B cell (primary cell): Measurements from ENCODE around the gene MYADML2. TPM values are rescaled to one million over a fixed set of nuclear protein-coding genes. Genes with fewer than 3 reads are reported as not detected.
A peak's percentile ranks its signal among the peaks of the same experiment; 100 is the strongest.

ENCODE experiments used
- ATAC-seq: fragments of 200-7000 bp; cut with Tn5 transposase; one replicate; pipeline ENCODE4 v1.10.0; 2021; ENCODE audit warnings: low read depth, mild to moderate bottlenecking, moderate number of reproducible peaks, moderate library complexity
- CTCF ChIA-PET: fragments of 350-600 bp; sonication (Branson Sonifier 250); formaldehyde crosslinking; loops from one replicate; lab custom pipeline; 2021; ENCODE audit warnings: antibody characterized with exemption, inconsistent platforms; lab: Charles Lee
- POLR2A ChIA-PET: fragments of 350-600 bp; sonication (Branson Sonifier 250); formaldehyde crosslinking; loops from one replicate; lab custom pipeline; 2021; ENCODE audit warnings: antibody characterized with exemption; lab: Charles Lee
- DNase-seq: peaks from one replicate; pipeline ENCODE4 v3.0.0; 2013
- H2AFZ ChIP-seq: 2 replicates; pipeline ENCODE4 v1.6.1; 2012; ENCODE audit warnings: mild to moderate bottlenecking, low read depth, low read length; ENCODE audit not compliant: insufficient read depth, poor library complexity, severe bottlenecking
- H3K27ac ChIP-seq, 2 donors: 1 replicate in 1 of 2; 2 replicates in 1 of 2; pipeline ENCODE4 v1.5.1; 2012 to 2013; ENCODE audit warnings: low read length in 2 of 2, mild to moderate bottlenecking in 2 of 2, moderate library complexity in 1 of 2
- H3K27me3 ChIP-seq, 4 experiments: fragments of 200-600 bp in 1 of 4; sonication (generic) in 1 of 4; replicated peaks in 1 of 4; 1 replicate in 2 of 4; 2 replicates in 2 of 4; pipeline versions ENCODE4 v1.6.1 to v1.7.0; 2013 to 2016; ENCODE audit warnings: low read length in 3 of 4, mild to moderate bottlenecking in 2 of 4, mixed read lengths in 1 of 4, moderate library complexity in 1 of 4; ENCODE audit not compliant: insufficient read depth in 4 of 4, control insufficient read depth in 3 of 4; ENCODE audit errors: control extremely low read depth in 1 of 4
- H3K36me3 ChIP-seq, 2 experiments: replicated peaks in 1 of 2; 1 replicate in 1 of 2; 2 replicates in 1 of 2; pipeline versions ENCODE4 v1.6.1 to v1.7.1; 2013; ENCODE audit warnings: low read length in 1 of 2; ENCODE audit not compliant: insufficient read depth in 2 of 2, control insufficient read depth in 1 of 2; ENCODE audit errors: control extremely low read depth in 1 of 2, extremely low read depth in 1 of 2
- H3K4me1 ChIP-seq, 2 donors: fragments of 200-600 bp in 1 of 2; sonication (generic) in 1 of 2; 1 replicate in 1 of 2; 2 replicates in 1 of 2; pipeline versions ENCODE4 v1.5.1 to v1.6.1; 2013 to 2017; ENCODE audit warnings: low read length in 2 of 2; ENCODE audit not compliant: control insufficient read depth in 2 of 2, insufficient read depth in 2 of 2
- H3K4me2 ChIP-seq: replicated peaks from 2 replicates; pipeline ENCODE3; 2012; ENCODE audit warnings: mild to moderate bottlenecking, low read depth, low read length; ENCODE audit not compliant: poor library complexity, severe bottlenecking
- H3K4me3 ChIP-seq, 5 experiments: fragments of 200-600 bp in 1 of 5; sonication (generic) in 1 of 5; 1 replicate in 3 of 5; 2 replicates in 2 of 5; pipeline versions ENCODE4 v1.5.1 to v1.7.0; 2011 to 2016; ENCODE audit warnings: low read length in 4 of 5, mild to moderate bottlenecking in 4 of 5, low read depth in 2 of 5, control low read depth in 1 of 5, moderate library complexity in 1 of 5; ENCODE audit not compliant: insufficient read depth in 1 of 5; ENCODE audit errors: control extremely low read depth in 1 of 5, extremely low read depth in 1 of 5
- H3K79me2 ChIP-seq: fragments of 200-600 bp; sonication (generic); one replicate; pipeline ENCODE4 v1.6.0; 2016; ENCODE audit warnings: low read length; ENCODE audit not compliant: control insufficient read depth, insufficient read depth
- H3K9ac ChIP-seq: fragments of 200-600 bp; sonication (generic); 2 replicates; pipeline ENCODE4 v1.6.1; 2017; ENCODE audit warnings: mild to moderate bottlenecking, low read length, moderate library complexity
- H3K9me3 ChIP-seq, 3 donors: one replicate each; pipeline versions ENCODE4 v1.6.1 to v1.7.1; 2013; ENCODE audit warnings: low read length in 2 of 3; ENCODE audit not compliant: control insufficient read depth in 2 of 3, insufficient read depth in 1 of 3; ENCODE audit errors: control extremely low read depth in 1 of 3
- H4K20me1 ChIP-seq: 2 replicates; pipeline ENCODE4 v1.6.0; 2012; ENCODE audit warnings: mild to moderate bottlenecking, low read length; ENCODE audit not compliant: insufficient read depth, control insufficient read depth, poor library complexity, severe bottlenecking
- H3K27ac Mint-ChIP-seq: one replicate; pipeline ENCODE4 v1.8.0; 2021; ENCODE audit warnings: mixed read lengths
- H3K27me3 Mint-ChIP-seq: one replicate; pipeline ENCODE4 v1.8.0; 2021; ENCODE audit warnings: mixed read lengths
- H3K4me1 Mint-ChIP-seq: one replicate; pipeline ENCODE4 v1.8.0; 2021; ENCODE audit warnings: mixed read lengths
- H3K4me3 Mint-ChIP-seq: one replicate; pipeline ENCODE4 v1.8.0; 2021; ENCODE audit warnings: mixed read lengths
- H3K9me3 Mint-ChIP-seq: one replicate; pipeline ENCODE4 v1.8.0; 2022; ENCODE audit warnings: mixed read lengths; ENCODE audit not compliant: insufficient read depth
- EZH2 ChIP-seq: IDR thresholded peaks from 2 replicates; pipeline ENCODE4 v1.6.1; 2012; ENCODE audit warnings: borderline replicate concordance, low read depth, mild to moderate bottlenecking, moderate library complexity, low read length; ENCODE audit not compliant: insufficient read depth, poor library complexity, severe bottlenecking
- WGBS: methylation state at CpG from one replicate; pipeline ENCODE4 v1.1.5; 2013; ENCODE audit warnings: missing lambda C conversion rate; ENCODE audit not compliant: insufficient coverage; 5-methylcytosine and 5-hydroxymethylcytosine counted together
- intact Hi-C: fragments of 100-400 bp; cut with micrococcal nuclease; formaldehyde crosslinking; loops from one replicate; pipeline ENCODE4 v1.10.0; 2022
- polyA plus RNA-seq: library from polyadenylated mRNA; depleted of rRNA; stranded (reverse); fragments of >200 nt; gene quantifications from 2 replicates; pipeline ENCODE4 v1.2.3, GENCODE V29; 2012
- total RNA-seq, 2 donors: library from RNA; stranded (reverse); fragments of 120-200 nt in 1 of 2; gene quantifications; 1 replicate in 1 of 2; 2 replicates in 1 of 2; pipeline versions ENCODE4 v1.2.3 to v1.2.4, GENCODE V29; 2013 to 2022
- TF ChIP-seq, protein P1 (sequence below): fragments of 200-600 bp; IDR thresholded peaks from one replicate; pipeline ENCODE4 v1.8.0; 2022; ENCODE audit warnings: antibody characterized with exemption, mild to moderate bottlenecking

MYADML2 gene
- total and polyA plus RNA-seq, 2 donors (not counting 1 experiment from before 2014, with no cell fraction given): not detected

GRCh38 chr17:81959362-81960129 lies 12.5 kb upstream of the MYADML2 start:
- no peak overlapping the region for H3K27ac ChIP-seq
- no peaks in the 10 kb centered on the region for H3K36me3 ChIP-seq
- Mint-ChIP-seq H3K9me3 (no peaks in the 10 kb centered on the region), H3K27me3 (peaks cover 21% of the 10 kb centered on the region), H3K4me1 (peaks cover 1% of the 10 kb centered on the region), H3K4me3 (peak overlapping the region; percentile 64), H3K27ac (no peak overlapping the region)
- H3K4me1 ChIP-seq: peaks cover 15 to 16% of the 10 kb centered on the region in 2 donors
- POLR2A ChIA-PET: no interaction called here
- H3K9me3 ChIP-seq: peaks cover 0 to 10% (median 0%) of the 10 kb centered on the region in 3 donors
- no peak for TF ChIP-seq EZH2
- TF ChIP-seq, protein P1, sequence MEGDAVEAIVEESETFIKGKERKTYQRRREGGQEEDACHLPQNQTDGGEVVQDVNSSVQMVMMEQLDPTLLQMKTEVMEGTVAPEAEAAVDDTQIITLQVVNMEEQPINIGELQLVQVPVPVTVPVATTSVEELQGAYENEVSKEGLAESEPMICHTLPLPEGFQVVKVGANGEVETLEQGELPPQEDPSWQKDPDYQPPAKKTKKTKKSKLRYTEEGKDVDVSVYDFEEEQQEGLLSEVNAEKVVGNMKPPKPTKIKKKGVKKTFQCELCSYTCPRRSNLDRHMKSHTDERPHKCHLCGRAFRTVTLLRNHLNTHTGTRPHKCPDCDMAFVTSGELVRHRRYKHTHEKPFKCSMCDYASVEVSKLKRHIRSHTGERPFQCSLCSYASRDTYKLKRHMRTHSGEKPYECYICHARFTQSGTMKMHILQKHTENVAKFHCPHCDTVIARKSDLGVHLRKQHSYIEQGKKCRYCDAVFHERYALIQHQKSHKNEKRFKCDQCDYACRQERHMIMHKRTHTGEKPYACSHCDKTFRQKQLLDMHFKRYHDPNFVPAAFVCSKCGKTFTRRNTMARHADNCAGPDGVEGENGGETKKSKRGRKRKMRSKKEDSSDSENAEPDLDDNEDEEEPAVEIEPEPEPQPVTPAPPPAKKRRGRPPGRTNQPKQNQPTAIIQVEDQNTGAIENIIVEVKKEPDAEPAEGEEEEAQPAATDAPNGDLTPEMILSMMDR: peak; percentile 86
- peak overlapping the region; percentile 94 for H3K4me2 ChIP-seq
- peak overlapping the region; percentile 59 for H3K9ac ChIP-seq
- WGBS: 2% methylated on average over 112 of the region's 112 CpGs
- ATAC-seq: peak; percentile 95
- DNase-seq: peak; percentile 90
- peaks cover 0 to 53% (median 28%) of the 10 kb centered on the region in 4 experiments for H3K27me3 ChIP-seq
- CTCF ChIA-PET: interaction anchor here (0.7 to 3.0 kb wide), 36 partner anchors 8 to 316 kb away, joined by 3 to 91 read pairs (median 4); partner anchors contain the start of genes ALYREF, ANAPC11, ASPSCR1 and CENPX
- peak overlapping the region; percentile 79 for H2AFZ ChIP-seq
- H4K20me1 ChIP-seq: no peaks in the 10 kb centered on the region
- no peaks in the 10 kb centered on the region for H3K79me2 ChIP-seq
- intact Hi-C loops: loop anchor here (1.0 kb wide), 2 partner anchors 62 to 78 kb away; partner anchors contain the start of gene DCXR
- H3K4me3 ChIP-seq: peak overlapping the region in 4 of 5 experiments; percentile 21 to 55 (median 46)
